ENCODE measurements around the gene TNNC2.
"Not testable (repeated sequence)": the region's sequence is repeated elsewhere in the genome, so short reads cannot be mapped to it uniquely, and the experiment has no call there.

The TNNC2 gene

DNA sequence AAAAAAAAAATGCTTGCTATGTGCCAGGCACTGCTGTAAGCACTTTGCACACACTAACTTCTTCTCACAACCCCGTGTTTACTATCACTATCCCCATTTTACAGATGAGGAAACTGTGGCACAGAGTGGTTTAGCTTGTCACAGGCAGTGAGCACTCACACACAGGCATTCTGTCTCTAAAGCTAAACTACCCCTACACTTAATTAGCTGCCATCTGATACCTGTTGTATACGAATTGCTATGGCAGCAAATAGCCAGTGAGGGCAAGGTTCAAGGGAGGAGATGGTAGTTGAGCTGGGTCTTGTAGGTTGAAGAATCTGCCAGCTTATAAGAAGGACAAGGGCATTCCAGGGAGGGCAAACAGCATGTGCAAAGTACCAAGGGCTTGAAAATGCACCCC lies 5.2 kb downstream of the TNNC2 start:
- no peak for DNase-seq (ENCODE audit: low read depth)

DNA sequence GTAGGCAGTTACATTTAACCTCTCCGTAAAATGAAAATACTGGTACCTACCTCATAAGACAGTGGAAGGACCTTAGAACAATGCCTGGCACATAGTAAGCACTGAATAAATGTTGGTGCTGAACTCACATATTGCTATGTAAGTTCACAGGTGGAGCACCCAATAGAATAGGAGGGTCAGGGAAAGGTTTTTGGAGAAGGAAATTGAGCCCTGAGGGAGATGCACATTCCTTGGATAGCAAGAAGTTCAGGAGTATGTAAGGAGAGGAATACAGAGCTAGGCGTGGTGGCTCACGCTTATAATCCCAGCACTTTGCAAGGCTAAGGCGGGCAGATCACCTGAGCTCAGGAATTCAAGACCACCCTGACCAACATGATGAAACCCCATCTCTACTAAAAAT lies 7.6 kb downstream of the TNNC2 start:
- no peak for DNase-seq (ENCODE audit: low read depth)

DNA sequence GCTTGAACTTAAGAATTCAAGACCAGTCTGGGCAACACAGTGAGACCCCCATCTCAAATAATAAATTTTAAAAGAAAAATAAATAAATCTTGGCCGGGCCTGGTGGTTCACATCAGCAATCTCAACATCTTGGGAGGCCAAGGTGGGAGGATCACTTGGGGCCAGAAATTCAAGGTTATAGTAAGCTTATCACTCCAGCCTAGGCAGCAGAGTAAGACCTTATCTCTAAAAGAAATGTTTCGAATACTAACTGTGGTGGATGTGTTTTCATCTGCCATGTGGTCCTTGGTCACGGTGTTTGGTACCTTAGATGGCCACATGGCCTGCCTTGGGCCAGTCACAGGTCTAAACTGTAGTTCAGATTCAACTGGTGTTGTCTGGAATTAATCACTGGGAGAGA lies 8.9 kb downstream of the TNNC2 start:
- no peak for DNase-seq (ENCODE audit: low read depth)

- no peak for DNase-seq (ENCODE audit: low read depth)
Observed at GRCh38 chr20:45817376-45818194, 9.5 kb downstream of the TNNC2 start.

GRCh38 chr20:45816951-45817350 lies 10.2 kb downstream of the TNNC2 start:
- no peak for DNase-seq (ENCODE audit: low read depth)

GRCh38 chr20:45814314-45814713 lies 12.8 kb downstream of the TNNC2 start:
- no peak for DNase-seq (ENCODE audit: low read depth)

DNA sequence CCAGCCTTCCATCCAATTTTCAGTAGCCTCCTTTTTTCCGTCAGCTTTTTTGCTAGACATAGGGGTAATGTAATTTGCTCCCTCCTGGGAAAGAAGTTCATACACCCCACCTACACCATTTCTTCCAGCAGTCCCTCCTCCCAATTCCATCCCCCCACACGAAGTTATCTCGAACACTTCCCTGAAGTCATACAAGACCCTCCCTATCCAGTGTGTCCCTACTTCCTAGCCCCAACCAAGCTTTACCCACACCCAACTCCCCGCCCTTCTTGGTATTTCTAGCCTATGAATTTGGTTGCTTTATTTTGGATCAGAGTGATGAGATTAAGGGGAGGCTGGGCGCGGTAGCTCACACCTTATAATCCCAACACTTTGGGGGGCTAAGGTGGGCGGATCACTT lies 13.6 kb downstream of the TNNC2 start:
- no peak for DNase-seq (ENCODE audit: low read depth)

GRCh38 chr20:45813006-45813340 lies 14.1 kb downstream of the TNNC2 start:
- no peak for DNase-seq (ENCODE audit: low read depth)

DNA sequence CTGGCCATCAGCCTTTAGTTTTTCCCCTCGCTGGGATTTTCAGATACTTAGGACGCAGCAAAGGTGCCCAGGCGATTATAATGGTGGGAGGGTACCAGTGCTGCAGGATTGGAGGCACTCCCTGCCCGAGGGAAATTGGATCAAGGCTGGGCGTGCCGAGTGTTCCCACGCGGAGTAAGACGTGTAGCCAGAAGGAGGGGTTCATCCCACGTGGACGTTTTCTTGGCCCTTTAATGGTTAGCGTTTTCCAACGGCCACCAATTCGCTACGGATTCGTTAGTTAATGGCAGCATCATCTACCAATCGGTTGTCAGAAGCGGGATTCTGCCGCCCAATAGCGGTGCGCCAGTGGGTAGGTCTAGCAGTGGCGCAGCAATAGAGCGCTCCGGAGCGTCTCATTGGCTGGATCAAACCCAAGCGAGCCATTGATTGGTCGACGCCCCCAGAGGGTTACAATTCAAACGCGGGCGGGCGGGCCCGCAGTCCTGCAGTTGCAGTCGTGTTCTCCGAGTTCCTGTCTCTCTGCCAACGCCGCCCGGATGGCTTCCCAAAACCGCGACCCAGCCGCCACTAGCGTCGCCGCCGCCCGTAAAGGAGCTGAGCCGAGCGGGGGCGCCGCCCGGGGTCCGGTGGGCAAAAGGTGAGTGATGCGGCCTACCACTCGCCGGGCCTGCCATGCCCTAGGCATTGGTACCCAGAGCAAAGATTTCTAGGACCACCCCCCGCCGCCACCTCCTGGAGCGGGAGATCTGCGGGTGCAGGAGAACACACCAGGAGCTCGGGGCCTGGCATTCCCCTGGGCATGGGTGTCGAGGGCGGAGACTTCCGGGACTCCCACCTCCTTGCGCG lies 14.7 kb downstream of the TNNC2 start, which contains the start of gene UBE2C:
TSS of gene UBE2C (plus strand) at position 488 of the 849 bp plus-strand sequence. CDS start at position 540, 52 bp downstream.
- peak; percentile 100 for DNase-seq (ENCODE audit: low read depth)

GRCh38 chr20:45810191-45810970 lies 16.7 kb downstream of the TNNC2 start:
- no peak for DNase-seq (ENCODE audit: low read depth)

DNA sequence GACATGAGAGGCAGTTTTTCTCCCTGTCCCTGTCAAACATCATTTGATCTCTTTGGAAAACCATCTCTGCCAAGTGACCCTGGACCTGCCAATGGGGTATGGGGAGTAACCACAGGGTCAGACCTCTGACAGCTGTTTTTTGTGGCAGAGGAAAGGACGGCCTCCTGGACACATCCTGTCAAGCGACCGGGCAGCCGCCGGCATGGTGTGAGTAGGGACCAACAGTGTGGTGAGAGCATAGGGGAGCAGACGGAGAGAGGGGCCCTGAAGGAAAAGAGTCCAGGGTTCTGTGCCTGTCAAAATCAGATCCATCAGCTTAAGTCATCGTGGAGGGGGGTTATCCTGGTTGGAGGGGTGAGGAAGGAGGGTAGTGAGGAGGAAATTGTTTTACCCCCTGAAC lies 25.3 kb downstream of the TNNC2 start:
- DNase-seq (ENCODE audit: low read depth) = no peak

DNA sequence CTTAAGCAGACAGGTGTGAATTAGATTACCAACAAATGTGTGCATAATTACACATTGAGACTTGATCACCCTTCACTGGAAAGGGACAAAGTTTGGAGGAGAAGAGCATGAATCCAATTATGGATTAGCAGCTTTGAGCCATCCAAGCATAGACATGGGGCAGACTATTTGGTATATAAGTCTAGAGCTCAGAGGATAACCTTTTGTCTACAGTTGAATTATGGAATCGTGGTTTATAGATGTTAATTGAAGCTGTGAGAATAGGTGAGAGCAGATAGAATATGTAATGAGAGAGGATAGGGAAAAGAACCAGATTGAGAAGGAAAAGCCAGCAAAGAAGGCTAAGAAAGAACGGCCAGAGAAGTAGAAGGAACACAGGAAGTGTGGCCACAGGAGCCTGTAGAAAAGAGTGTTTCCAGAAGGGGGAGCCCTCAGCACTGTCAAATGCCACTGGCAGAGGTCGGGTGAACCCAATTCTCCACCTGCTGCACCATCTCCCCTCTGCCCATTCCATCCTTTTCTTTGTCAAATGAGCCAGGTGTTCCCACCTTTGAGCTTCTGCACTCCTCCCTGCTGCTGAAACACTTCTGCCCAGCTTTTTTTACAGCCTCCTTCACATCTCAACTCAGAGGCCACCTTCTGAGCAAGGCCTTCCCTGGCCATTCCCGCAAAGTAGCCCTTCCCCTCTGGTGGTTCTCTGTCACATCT lies 28.0 kb downstream of the TNNC2 start:
- DNase-seq (ENCODE audit: low read depth) = no peak

DNA sequence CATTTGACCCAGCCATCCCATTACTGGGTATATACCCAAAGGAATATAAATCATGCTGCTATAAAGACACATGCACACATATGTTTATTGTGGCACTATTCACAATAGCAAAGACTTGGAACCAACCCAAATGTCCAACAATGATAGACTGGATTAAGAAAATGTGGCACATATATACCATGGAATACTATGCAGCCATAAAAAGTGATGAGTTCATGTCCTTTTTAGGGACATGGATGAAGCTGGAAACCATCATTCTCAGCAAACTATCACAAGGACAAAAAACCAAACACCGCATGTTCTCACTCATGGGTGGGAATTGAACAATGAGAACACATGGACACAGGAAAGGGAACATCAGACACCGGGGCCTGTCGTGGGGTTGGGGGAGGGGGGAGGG lies 29.2 kb downstream of the TNNC2 start:
- DNase-seq (ENCODE audit: low read depth) = not testable (repeated sequence)

- DNase-seq (ENCODE audit: low read depth) = not testable (repeated sequence)
Observed at GRCh38 chr20:45797510-45797909, 29.6 kb downstream of the TNNC2 start.

DNA sequence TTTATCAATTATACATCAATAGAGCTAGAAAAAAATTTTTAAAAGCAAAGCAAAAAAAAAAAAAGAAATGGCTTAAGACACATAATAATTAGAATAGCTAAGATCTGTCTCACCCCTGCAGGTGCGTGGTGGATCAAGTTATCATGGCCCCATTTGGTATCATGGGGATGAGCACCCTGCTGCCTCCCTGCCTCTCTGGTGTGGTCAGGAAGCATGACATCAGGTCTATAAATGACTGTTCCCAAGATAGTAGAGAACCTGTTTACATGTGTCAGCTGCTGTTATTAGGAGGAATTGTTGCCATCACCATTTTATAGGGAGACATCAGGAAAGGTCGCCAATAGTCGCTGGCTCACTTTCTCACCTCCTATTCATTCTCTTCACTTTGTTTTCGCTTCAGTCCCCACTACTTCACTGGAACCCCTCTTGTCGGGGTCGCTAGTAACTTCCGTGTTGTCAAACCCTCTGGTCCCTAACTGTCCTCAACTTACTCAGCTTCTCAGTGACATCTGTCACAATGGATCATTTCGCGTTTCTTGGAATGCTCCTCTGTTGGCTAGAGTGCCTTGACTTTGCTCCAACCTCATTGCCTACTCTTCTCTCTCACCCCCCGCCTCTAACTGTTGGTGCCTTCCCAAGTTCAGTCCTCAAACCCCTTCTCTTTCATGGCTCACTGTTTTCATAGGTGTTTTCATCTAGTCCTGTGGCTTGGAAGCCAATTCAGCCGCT lies 30.6 kb downstream of the TNNC2 start:
- DNase-seq (ENCODE audit: low read depth) = no peak

- no peak for DNase-seq (ENCODE audit: low read depth)
Observed at GRCh38 chr20:45792317-45793118, 34.6 kb downstream of the TNNC2 start.

GRCh38 chr20:45788351-45788750 lies 38.8 kb downstream of the TNNC2 start:
- no peak for DNase-seq (ENCODE audit: low read depth)

DNA sequence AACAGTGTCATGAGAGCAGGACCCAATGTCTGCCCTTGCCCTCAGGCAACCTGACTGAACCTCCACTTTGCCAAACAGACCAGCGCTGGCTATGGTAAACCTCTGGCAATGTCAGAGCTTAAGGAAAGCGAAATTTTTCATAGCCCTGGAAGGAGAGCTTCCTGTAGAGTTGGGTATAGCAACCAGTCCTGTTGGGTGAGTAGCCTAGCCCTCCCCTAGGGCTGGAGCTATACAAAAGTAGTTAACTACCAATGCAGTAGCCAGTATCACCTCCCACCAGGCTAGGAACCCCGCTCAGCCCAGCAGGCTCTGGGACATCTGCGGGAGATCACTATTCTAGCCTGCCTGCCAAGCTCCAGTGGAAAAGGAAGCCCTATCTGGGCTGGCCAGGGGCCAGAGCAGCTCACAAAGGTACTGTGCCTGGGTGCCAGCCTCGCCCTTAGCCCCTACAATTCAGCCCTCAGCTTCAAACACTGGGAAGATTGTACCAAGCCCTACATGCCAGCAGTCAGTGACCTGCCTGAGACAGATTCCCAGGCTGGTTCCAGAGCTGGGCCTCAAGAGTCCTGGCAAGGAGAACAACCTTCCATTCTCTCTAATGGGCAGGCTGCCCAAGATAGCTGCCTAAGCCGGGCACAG lies 43.3 kb downstream of the TNNC2 start:
- DNase-seq (ENCODE audit: low read depth) = no peak

GRCh38 chr20:45782890-45783289 lies 44.2 kb downstream of the TNNC2 start:
- DNase-seq (ENCODE audit: low read depth) = no peak
